G401 (cell line): Measurements from ENCODE around the gene UBE2G1. TPM values are rescaled to one million over a fixed set of nuclear protein-coding genes. Genes with fewer than 3 reads are reported as not detected.

Experiments
- DNase-seq: peaks from one replicate; pipeline ENCODE4 v3.0.0-alpha.2; 2015; ENCODE audit warnings: low spot score
- in situ Hi-C: cut with HindIII; loops from 2 replicates; pipeline ENCODE4 v1.10.0; 2016; ENCODE audit warnings: low sequenced_read_pairs, mixed read lengths
- total RNA-seq: library from RNA; depleted of rRNA; stranded (reverse); fragments of >200 nt; shearing (Covaris generic); gene quantifications from 2 replicates; pipeline ENCODE4 v1.2.3, GENCODE V29; 2014

The UBE2G1 gene
- total RNA-seq, 1 experiment from 2014 or later, result 70.9 TPM

GRCh38 chr17:4342535-4342934, 23.9 kb downstream of the UBE2G1 start:
- DNase-seq, result peak; percentile 40
- in situ Hi-C loops, result no loop called here

GRCh38 chr17:4341616-4341977, 24.9 kb downstream of the UBE2G1 start:
- in situ Hi-C loops, result no loop called here
- no peak for DNase-seq

GRCh38 chr17:4340914-4341615, 25.4 kb downstream of the UBE2G1 start:
- in situ Hi-C loops, result no loop called here
- peak; percentile 33 for DNase-seq

GRCh38 chr17:4334776-4335584, 31.5 kb downstream of the UBE2G1 start:
- in situ Hi-C loops, result no loop called here
- no peak for DNase-seq

GRCh38 chr17:4334332-4334731, 32.1 kb downstream of the UBE2G1 start:
- DNase-seq, result no peak
- in situ Hi-C loops, result no loop called here

- DNase-seq, result no peak
- in situ Hi-C loops, result no loop called here
Observed at GRCh38 chr17:4333041-4333440, 33.4 kb downstream of the UBE2G1 start.

GRCh38 chr17:4332296-4332970, 34.0 kb downstream of the UBE2G1 start:
- DNase-seq, result no peak
- in situ Hi-C loops, result no loop called here

GRCh38 chr17:4331614-4332013, 34.9 kb downstream of the UBE2G1 start:
- DNase-seq, result no peak
- in situ Hi-C loops, result no loop called here

GRCh38 chr17:4329838-4330237, 36.6 kb downstream of the UBE2G1 start:
- DNase-seq, result no peak
- in situ Hi-C loops, result no loop called here

- in situ Hi-C loops, result no loop called here
- no peak for DNase-seq
Observed at GRCh38 chr17:4327606-4328005, 38.9 kb downstream of the UBE2G1 start.

GRCh38 chr17:4326608-4327007, 39.9 kb downstream of the UBE2G1 start:
- no peak for DNase-seq
- in situ Hi-C loops, result no loop called here

- no peak for DNase-seq
Observed at GRCh38 chr17:4326112-4326511, 40.4 kb downstream of the UBE2G1 start.

GRCh38 chr17:4324463-4324862, 42.0 kb downstream of the UBE2G1 start:
- in situ Hi-C loops, result no loop called here
- DNase-seq, result no peak

More at GRCh38 chr17:4326112-4326511, 40.4 kb downstream of the UBE2G1 start:
- in situ Hi-C loops, result no loop called here

- in situ Hi-C loops, result no loop called here
- DNase-seq, result no peak
Observed at GRCh38 chr17:4319221-4319620, 47.3 kb downstream of the UBE2G1 start.

- in situ Hi-C loops, result no loop called here
- no peak for DNase-seq
Observed at GRCh38 chr17:4318596-4318995, 47.9 kb downstream of the UBE2G1 start.

GRCh38 chr17:4318186-4318585, 48.3 kb downstream of the UBE2G1 start:
- in situ Hi-C loops, result no loop called here
- no peak for DNase-seq

GRCh38 chr17:4317610-4318009, 48.9 kb downstream of the UBE2G1 start:
- no peak for DNase-seq
- in situ Hi-C loops, result no loop called here

GRCh38 chr17:4316648-4317047, 49.8 kb downstream of the UBE2G1 start:
- DNase-seq, result no peak
- in situ Hi-C loops, result no loop called here

GRCh38 chr17:4314618-4315017, 51.9 kb downstream of the UBE2G1 start:
- no peak for DNase-seq
- in situ Hi-C loops, result no loop called here

- in situ Hi-C loops, result no loop called here
- DNase-seq, result no peak
Observed at GRCh38 chr17:4314179-4314578, 52.3 kb downstream of the UBE2G1 start.
